ENCODE results near the gene GZMH.

The GZMH gene

GRCh38 chr14:24556756-24557155 is 52.7 kb downstream of the GZMH start:
- no peak for TF ChIP-seq ZFX (IDR thresholded peaks at IDR 0.05)
- no peak for TF ChIP-seq CTCF (conservative IDR thresholded peaks at IDR 0.05)
- no peak overlapping the region for H3K27ac ChIP-seq

Measured in C4-2B (cell line).